ENCODE data around the gene WNT1.

DNA sequence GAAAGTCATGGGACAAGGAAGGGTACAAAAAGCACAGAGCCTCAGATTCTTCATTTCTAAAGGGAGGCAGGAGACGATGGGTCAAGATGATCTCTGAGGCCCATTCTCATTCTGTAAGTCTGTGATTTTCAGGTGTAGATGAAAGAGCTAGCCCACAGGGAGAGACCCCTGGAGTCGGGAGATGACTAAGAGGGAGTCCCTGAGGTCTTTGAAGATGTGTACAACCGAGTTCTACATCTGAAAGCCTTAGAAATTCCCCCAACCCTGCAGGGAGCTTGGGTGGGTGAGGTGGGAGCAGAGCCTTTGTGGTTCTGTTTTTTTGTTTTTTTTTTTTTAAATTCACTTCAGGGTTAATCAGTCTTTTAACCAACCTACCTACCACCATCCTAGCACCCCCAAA lies 9.7 kb upstream of the WNT1 start:
- no peak for TF ChIP-seq CEBPB (IDR thresholded peaks at IDR 0.05)
- no peak for TF ChIP-seq TAF1 (IDR thresholded peaks at IDR 0.05; ENCODE audit: low read depth)
- no peak for TF ChIP-seq EP300 (IDR thresholded peaks at IDR 0.05; ENCODE audit: borderline replicate concordance)
- no peak for TF ChIP-seq FOXM1 (IDR thresholded peaks at IDR 0.05; ENCODE audit: borderline replicate concordance, low read depth)
- no peak for TF ChIP-seq RAD21 (IDR thresholded peaks at IDR 0.05; ENCODE audit: low read depth)
- TF ChIP-seq ZBTB7A (IDR thresholded peaks at IDR 0.05; ENCODE audit: low read depth), result no peak
- TF ChIP-seq, protein P1, sequence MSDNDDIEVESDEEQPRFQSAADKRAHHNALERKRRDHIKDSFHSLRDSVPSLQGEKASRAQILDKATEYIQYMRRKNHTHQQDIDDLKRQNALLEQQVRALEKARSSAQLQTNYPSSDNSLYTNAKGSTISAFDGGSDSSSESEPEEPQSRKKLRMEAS (IDR thresholded peaks at IDR 0.05), result no peak
- TF ChIP-seq, protein P2, sequence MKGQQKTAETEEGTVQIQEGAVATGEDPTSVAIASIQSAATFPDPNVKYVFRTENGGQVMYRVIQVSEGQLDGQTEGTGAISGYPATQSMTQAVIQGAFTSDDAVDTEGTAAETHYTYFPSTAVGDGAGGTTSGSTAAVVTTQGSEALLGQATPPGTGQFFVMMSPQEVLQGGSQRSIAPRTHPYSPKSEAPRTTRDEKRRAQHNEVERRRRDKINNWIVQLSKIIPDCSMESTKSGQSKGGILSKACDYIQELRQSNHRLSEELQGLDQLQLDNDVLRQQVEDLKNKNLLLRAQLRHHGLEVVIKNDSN (IDR thresholded peaks at IDR 0.05), result no peak
- TF ChIP-seq YY1 (IDR thresholded peaks at IDR 0.05; ENCODE audit: low read depth), result no peak
- TF ChIP-seq TCF12 (IDR thresholded peaks at IDR 0.05; ENCODE audit: low read depth), result no peak
- TF ChIP-seq CREB1 (IDR thresholded peaks at IDR 0.05; ENCODE audit: low read depth), result no peak
- TF ChIP-seq, protein P3, sequence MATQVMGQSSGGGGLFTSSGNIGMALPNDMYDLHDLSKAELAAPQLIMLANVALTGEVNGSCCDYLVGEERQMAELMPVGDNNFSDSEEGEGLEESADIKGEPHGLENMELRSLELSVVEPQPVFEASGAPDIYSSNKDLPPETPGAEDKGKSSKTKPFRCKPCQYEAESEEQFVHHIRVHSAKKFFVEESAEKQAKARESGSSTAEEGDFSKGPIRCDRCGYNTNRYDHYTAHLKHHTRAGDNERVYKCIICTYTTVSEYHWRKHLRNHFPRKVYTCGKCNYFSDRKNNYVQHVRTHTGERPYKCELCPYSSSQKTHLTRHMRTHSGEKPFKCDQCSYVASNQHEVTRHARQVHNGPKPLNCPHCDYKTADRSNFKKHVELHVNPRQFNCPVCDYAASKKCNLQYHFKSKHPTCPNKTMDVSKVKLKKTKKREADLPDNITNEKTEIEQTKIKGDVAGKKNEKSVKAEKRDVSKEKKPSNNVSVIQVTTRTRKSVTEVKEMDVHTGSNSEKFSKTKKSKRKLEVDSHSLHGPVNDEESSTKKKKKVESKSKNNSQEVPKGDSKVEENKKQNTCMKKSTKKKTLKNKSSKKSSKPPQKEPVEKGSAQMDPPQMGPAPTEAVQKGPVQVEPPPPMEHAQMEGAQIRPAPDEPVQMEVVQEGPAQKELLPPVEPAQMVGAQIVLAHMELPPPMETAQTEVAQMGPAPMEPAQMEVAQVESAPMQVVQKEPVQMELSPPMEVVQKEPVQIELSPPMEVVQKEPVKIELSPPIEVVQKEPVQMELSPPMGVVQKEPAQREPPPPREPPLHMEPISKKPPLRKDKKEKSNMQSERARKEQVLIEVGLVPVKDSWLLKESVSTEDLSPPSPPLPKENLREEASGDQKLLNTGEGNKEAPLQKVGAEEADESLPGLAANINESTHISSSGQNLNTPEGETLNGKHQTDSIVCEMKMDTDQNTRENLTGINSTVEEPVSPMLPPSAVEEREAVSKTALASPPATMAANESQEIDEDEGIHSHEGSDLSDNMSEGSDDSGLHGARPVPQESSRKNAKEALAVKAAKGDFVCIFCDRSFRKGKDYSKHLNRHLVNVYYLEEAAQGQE (IDR thresholded peaks at IDR 0.05; ENCODE audit: low read depth), result no peak
- TF ChIP-seq NFIC (IDR thresholded peaks at IDR 0.05), result no peak
- no peak for TF ChIP-seq TEAD4 (IDR thresholded peaks at IDR 0.05)
